IMR-90 (cell line): ENCODE results near the gene CAMSAP3. TPM values are rescaled to one million over a fixed set of nuclear protein-coding genes. Genes with fewer than 3 reads are reported as not detected.

Source experiments
- ATAC-seq: fragments of 200-7000 bp; cut with Tn5 transposase; 2 replicates; pipeline ENCODE4 v1.9.1; 2020; ENCODE audit warnings: low read depth, mild to moderate bottlenecking, moderate library complexity
- BruUV-seq: library from RNA; stranded (reverse); fragments of 400-500 nt; replicated peaks from 2 replicates; lab custom pipeline; 2021; lab: Mats Ljungman, UMichigan
- CTCF ChIA-PET: fragments of 300-600 bp; formaldehyde crosslinking; extraction: SDS; loops from one replicate; lab custom pipeline; 2021; ENCODE audit warnings: antibody characterized with exemption; lab: Yijun Ruan, JAX
- POLR2A ChIA-PET: fragments of 300-600 bp; sonication (Branson Sonifier 250); formaldehyde crosslinking; loops from one replicate; lab custom pipeline; 2022; ENCODE audit warnings: antibody characterized with exemption; ENCODE audit not compliant: unreplicated experiment; lab: Charles Lee
- DNase-seq: peaks from one replicate; pipeline ENCODE4 v3.0.0; 2013
- H2AFZ ChIP-seq: replicated peaks from 2 replicates; pipeline ENCODE3; 2013; ENCODE audit warnings: low read length, mild to moderate bottlenecking; ENCODE audit not compliant: poor library complexity
- H2AK5ac ChIP-seq: 2 replicates; pipeline ENCODE4 v1.6.1; 2013; ENCODE audit warnings: low read depth, low read length, inconsistent platforms
- H2AK9ac ChIP-seq: replicated peaks from 2 replicates; pipeline ENCODE3; 2013; ENCODE audit warnings: mild to moderate bottlenecking, low read depth, low read length, moderate library complexity; ENCODE audit not compliant: poor library complexity
- H2BK120ac ChIP-seq: 2 replicates; pipeline ENCODE4 v1.6.1; 2013; ENCODE audit warnings: low read depth, low read length, inconsistent platforms
- H2BK15ac ChIP-seq: 3 replicates; pipeline ENCODE4 v1.6.1; 2013; ENCODE audit warnings: low read depth, low read length, inconsistent platforms
- H2BK20ac ChIP-seq: 2 replicates; pipeline ENCODE4 v1.6.1; 2013; ENCODE audit warnings: low read depth, mild to moderate bottlenecking, inconsistent platforms, low read length, moderate library complexity
- H2BK5ac ChIP-seq: 2 replicates; pipeline ENCODE4 v1.6.1; 2013; ENCODE audit warnings: mild to moderate bottlenecking, low read depth, low read length, inconsistent platforms; ENCODE audit not compliant: poor library complexity, severe bottlenecking
- H3K14ac ChIP-seq: replicated peaks from 2 replicates; pipeline ENCODE4 v1.6.1; 2013; ENCODE audit warnings: low read depth, low read length, inconsistent platforms
- H3K18ac ChIP-seq: 2 replicates; pipeline ENCODE4 v1.6.1; 2013; ENCODE audit warnings: low read depth, low read length, control low read depth
- H3K23ac ChIP-seq: 2 replicates; pipeline ENCODE4 v1.6.1; 2013; ENCODE audit warnings: low read depth, low read length, inconsistent platforms
- H3K27ac ChIP-seq: 2 replicates; pipeline ENCODE4 v1.5.1; 2013; ENCODE audit warnings: mild to moderate bottlenecking, control low read depth, low read length; ENCODE audit not compliant: insufficient read depth
- H3K27me3 ChIP-seq: 2 replicates; pipeline ENCODE4 v1.6.1; 2013; ENCODE audit warnings: low read length; ENCODE audit not compliant: control insufficient read depth, insufficient read depth
- H3K36me3 ChIP-seq: 2 replicates; pipeline ENCODE4 v1.6.1; 2013; ENCODE audit warnings: low read length, mixed read lengths; ENCODE audit not compliant: control insufficient read depth, insufficient read depth
- H3K4ac ChIP-seq: 2 replicates; pipeline ENCODE4 v1.6.1; 2013; ENCODE audit warnings: low read depth, low read length, inconsistent platforms
- H3K4me1 ChIP-seq: 2 replicates; pipeline ENCODE4 v1.6.1; 2013; ENCODE audit warnings: low read length, mixed read lengths; ENCODE audit not compliant: control insufficient read depth, insufficient read depth
- H3K4me2 ChIP-seq: 2 replicates; pipeline ENCODE4 v1.6.1; 2013; ENCODE audit warnings: low read depth, mild to moderate bottlenecking, control low read depth, low read length, moderate library complexity
- H3K4me3 ChIP-seq: 2 replicates; pipeline ENCODE4 v1.5.1; 2013; ENCODE audit warnings: low read depth, mild to moderate bottlenecking, control low read depth, low read length, moderate library complexity; ENCODE audit not compliant: insufficient read depth
- H3K56ac ChIP-seq: 2 replicates; pipeline ENCODE4 v1.6.1; 2013; ENCODE audit warnings: low read length, inconsistent platforms; ENCODE audit not compliant: insufficient read depth; ENCODE audit errors: extremely low read depth
- H3K79me1 ChIP-seq, 2 experiments: 2 replicates each; pipeline ENCODE4 v1.6.1; 2013; ENCODE audit warnings: low read length in 2 of 2, inconsistent platforms in 1 of 2, low read depth in 1 of 2
- H3K9ac ChIP-seq: 2 replicates; pipeline ENCODE4 v1.6.1; 2013; ENCODE audit warnings: low read depth, low read length, control low read depth
- H3K9me1 ChIP-seq: 2 replicates; pipeline ENCODE4 v1.6.1; 2013; ENCODE audit warnings: low read length, inconsistent platforms; ENCODE audit not compliant: insufficient read depth
- H3K9me3 ChIP-seq: 2 replicates; pipeline ENCODE4 v1.6.1; 2013; ENCODE audit warnings: low read length; ENCODE audit not compliant: control insufficient read depth, insufficient read depth
- H4K20me1 ChIP-seq: 2 replicates; pipeline ENCODE4 v1.6.1; 2013; ENCODE audit warnings: low read length, inconsistent platforms; ENCODE audit not compliant: insufficient read depth
- H4K5ac ChIP-seq: 2 replicates; pipeline ENCODE4 v1.6.1; 2013; ENCODE audit warnings: mild to moderate bottlenecking, low read depth, low read length, control low read depth
- H4K8ac ChIP-seq, 2 experiments: 2 replicates each; pipeline ENCODE4 v1.6.1; 2013; ENCODE audit warnings: low read depth in 2 of 2, low read length in 2 of 2, control low read depth in 1 of 2, inconsistent platforms in 1 of 2
- H4K91ac ChIP-seq: 2 replicates; pipeline ENCODE4 v1.6.1; 2013; ENCODE audit warnings: low read depth, low read length, inconsistent platforms; ENCODE audit not compliant: insufficient read depth
- BHLHE40 ChIP-seq: fragments of 150-350 bp; IDR thresholded peaks from 2 replicates; pipeline ENCODE4 v1.6.1; 2016; ENCODE audit warnings: mild to moderate bottlenecking, low read depth, low read length
- CEBPB ChIP-seq: IDR thresholded peaks from 2 replicates; pipeline ENCODE4 v1.6.1; 2012; ENCODE audit warnings: low read depth, low read length, improper control_type of control experiment
- CHD1 ChIP-seq: IDR thresholded peaks from 2 replicates; pipeline ENCODE4 v1.6.1; 2012; ENCODE audit warnings: low read depth, low read length, improper control_type of control experiment
- FOS ChIP-seq: fragments of 150-350 bp; IDR thresholded peaks from 2 replicates; pipeline ENCODE4 v1.6.1; 2016; ENCODE audit warnings: low read depth, low read length
- MAFK ChIP-seq: IDR thresholded peaks from 2 replicates; pipeline ENCODE4 v1.6.1; 2012; ENCODE audit warnings: low read depth, low read length, improper control_type of control experiment
- MAZ ChIP-seq: IDR thresholded peaks from 2 replicates; pipeline ENCODE4 v1.6.1; 2012; ENCODE audit warnings: low read depth, mild to moderate bottlenecking, low read length, improper control_type of control experiment, moderate library complexity, borderline replicate concordance
- MXI1 ChIP-seq: IDR thresholded peaks from 2 replicates; pipeline ENCODE4 v1.6.1; 2012; ENCODE audit warnings: low read depth, mild to moderate bottlenecking, low read length, moderate library complexity, borderline replicate concordance
- NFE2L2 ChIP-seq: fragments of 150-350 bp; IDR thresholded peaks from 2 replicates; pipeline ENCODE4 v1.6.1; 2016; ENCODE audit warnings: low read depth, mild to moderate bottlenecking, low read length
- POLR2A ChIP-seq: IDR thresholded peaks from 2 replicates; pipeline ENCODE4 v1.6.1; 2012; ENCODE audit warnings: mild to moderate bottlenecking, low read depth, low read length
- RAD21 ChIP-seq: IDR thresholded peaks from 2 replicates; pipeline ENCODE4 v1.6.1; 2012; ENCODE audit warnings: low read length, improper control_type of control experiment
- RCOR1 ChIP-seq: IDR thresholded peaks from 2 replicates; pipeline ENCODE4 v1.6.1; 2012; ENCODE audit warnings: mild to moderate bottlenecking, low read length, improper control_type of control experiment; ENCODE audit not compliant: insufficient replicate concordance
- RFX5 ChIP-seq: IDR thresholded peaks from 2 replicates; pipeline ENCODE4 v1.8.0; 2012; ENCODE audit warnings: low read depth, mild to moderate bottlenecking, low read length, moderate library complexity
- SMC3 ChIP-seq: fragments of 150-350 bp; IDR thresholded peaks from 2 replicates; pipeline ENCODE4 v1.6.1; 2016; ENCODE audit warnings: low read depth, mild to moderate bottlenecking, antibody characterized with exemption, low read length, moderate library complexity
- WGBS, 2 experiments: methylation state at CpG; one replicate each; pipeline versions ENCODE4 v1.1.5 to v1.1.7; 2013; ENCODE audit warnings: missing lambda C conversion rate in 2 of 2; ENCODE audit not compliant: insufficient read length in 1 of 2; ENCODE audit errors: extremely low coverage in 2 of 2; 5-methylcytosine and 5-hydroxymethylcytosine counted together
- dilution Hi-C: fragments of 300-500 bp; cut with HindIII; formaldehyde crosslinking; loops from one replicate; pipeline ENCODE4 v1.14.3; 2018; ENCODE audit warnings: low sequenced_read_pairs; ENCODE audit not compliant: unreplicated experiment
- in situ Hi-C: fragments of 300-500 bp; cut with MboI; formaldehyde crosslinking; loops from 3 replicates; pipeline ENCODE4 v1.14.3; 2019; ENCODE audit warnings: low sequenced_read_pairs, inconsistent platforms, mixed read lengths
- intact Hi-C: fragments of 100-400 bp; cut with micrococcal nuclease; formaldehyde crosslinking; loops from 2 replicates; pipeline ENCODE4 v1.10.0; 2022
- polyA plus RNA-seq, 3 experiments: library from polyadenylated mRNA; depleted of rRNA; stranded (reverse); fragments of >200 nt; gene quantifications; 2 replicates each; pipeline ENCODE4 v1.2.3, GENCODE V29; 2012; ENCODE audit warnings: low replicate concordance in 1 of 3
- total RNA-seq: library from RNA; depleted of rRNA; stranded (reverse); fragments of >200 nt; gene quantifications from 2 replicates; pipeline ENCODE4 v1.2.3, GENCODE V29; 2012
- TF ChIP-seq, protein P1 (sequence below): fragments of 150-350 bp; IDR thresholded peaks from 2 replicates; pipeline ENCODE4 v1.6.1; 2016; ENCODE audit warnings: low read depth, mild to moderate bottlenecking, low read length, moderate library complexity, borderline replicate concordance
- TF ChIP-seq, protein P2 (sequence below): fragments of 150-350 bp; IDR thresholded peaks from 2 replicates; pipeline ENCODE4 v1.6.1; 2017; ENCODE audit warnings: mild to moderate bottlenecking, antibody characterized with exemption, low read length, low read depth
- TF ChIP-seq, protein P3 (sequence below): conservative IDR thresholded peaks from 2 replicates; pipeline ENCODE4 v1.5.1; 2012; ENCODE audit warnings: mild to moderate bottlenecking, low read depth, low read length, improper control_type of control experiment

Gene CAMSAP3
- total and polyA plus RNA-seq, 2 of the 4 experiments (the other 2 are of a cell fraction): not detected

DNA sequence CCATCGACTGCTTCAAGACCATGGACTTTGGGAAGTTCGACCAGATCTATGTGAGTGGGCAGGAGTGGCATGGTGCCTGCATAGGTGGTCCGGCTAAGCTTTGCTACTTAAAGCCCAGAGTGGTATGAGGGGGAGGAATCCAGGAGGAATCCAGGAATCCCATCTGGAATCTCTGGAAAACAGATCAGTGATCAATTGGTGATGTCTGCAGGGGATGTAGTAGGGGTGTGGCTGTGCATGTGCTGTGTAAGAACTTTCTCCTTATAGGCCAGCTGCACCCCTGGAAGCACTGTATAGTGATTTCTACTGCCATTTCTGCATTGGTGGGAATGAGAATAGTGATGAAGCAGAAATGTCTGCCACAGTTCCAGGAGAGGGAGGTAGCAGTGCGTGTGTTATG, 36.6 kb upstream of the CAMSAP3 start:
- dilution Hi-C loops: no loop called here
- H2AK5ac ChIP-seq: no peak overlapping the region

More for the DNA sequence above, 36.6 kb upstream of the CAMSAP3 start:
- Histone ChIP-seq H4K91ac (no peak overlapping the region), H3K18ac (no peak overlapping the region), H3K4me2 (no peak overlapping the region), H3K56ac (no peak overlapping the region), H3K4ac (no peak overlapping the region), H2BK20ac (no peak overlapping the region), H3K14ac (no peak overlapping the region), H2BK5ac (no peak overlapping the region), H2AFZ (no peak overlapping the region), H3K23ac (no peak overlapping the region), H3K9me1 (0 out of 2 replicates have a peak, but pooled peaks cover 3% of the 10 kb centered on the region), H2BK120ac (no peak overlapping the region), H4K5ac (no peak overlapping the region), H3K4me3 (no peak overlapping the region), H3K36me3 (peaks cover 58% of the 10 kb centered on the region), H2BK15ac (no peak overlapping the region), H2AK9ac (no peak overlapping the region), H4K8ac (no peak overlapping the region), H3K9me3 (no peaks in the 10 kb centered on the region), H3K27me3 (no peaks in the 10 kb centered on the region), H3K79me1 (no peaks in the 10 kb centered on the region), H4K20me1 (no peaks in the 10 kb centered on the region), H3K4me1 (no peaks in the 10 kb centered on the region), H3K27ac (no peak overlapping the region), H3K9ac (no peak overlapping the region)
- in situ Hi-C loops (no loop called here), intact Hi-C loops (no loop called here)
- no peak for ATAC-seq
- TF ChIP-seq FOS: no peak
- TF ChIP-seq MXI1: no peak
- TF ChIP-seq CEBPB: no peak
- no peak for TF ChIP-seq BHLHE40
- TF ChIP-seq, protein P1, sequence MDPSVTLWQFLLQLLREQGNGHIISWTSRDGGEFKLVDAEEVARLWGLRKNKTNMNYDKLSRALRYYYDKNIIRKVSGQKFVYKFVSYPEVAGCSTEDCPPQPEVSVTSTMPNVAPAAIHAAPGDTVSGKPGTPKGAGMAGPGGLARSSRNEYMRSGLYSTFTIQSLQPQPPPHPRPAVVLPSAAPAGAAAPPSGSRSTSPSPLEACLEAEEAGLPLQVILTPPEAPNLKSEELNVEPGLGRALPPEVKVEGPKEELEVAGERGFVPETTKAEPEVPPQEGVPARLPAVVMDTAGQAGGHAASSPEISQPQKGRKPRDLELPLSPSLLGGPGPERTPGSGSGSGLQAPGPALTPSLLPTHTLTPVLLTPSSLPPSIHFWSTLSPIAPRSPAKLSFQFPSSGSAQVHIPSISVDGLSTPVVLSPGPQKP: no peak
- TF ChIP-seq, protein P2, sequence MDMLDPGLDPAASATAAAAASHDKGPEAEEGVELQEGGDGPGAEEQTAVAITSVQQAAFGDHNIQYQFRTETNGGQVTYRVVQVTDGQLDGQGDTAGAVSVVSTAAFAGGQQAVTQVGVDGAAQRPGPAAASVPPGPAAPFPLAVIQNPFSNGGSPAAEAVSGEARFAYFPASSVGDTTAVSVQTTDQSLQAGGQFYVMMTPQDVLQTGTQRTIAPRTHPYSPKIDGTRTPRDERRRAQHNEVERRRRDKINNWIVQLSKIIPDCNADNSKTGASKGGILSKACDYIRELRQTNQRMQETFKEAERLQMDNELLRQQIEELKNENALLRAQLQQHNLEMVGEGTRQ: no peak
- TF ChIP-seq, protein P3, sequence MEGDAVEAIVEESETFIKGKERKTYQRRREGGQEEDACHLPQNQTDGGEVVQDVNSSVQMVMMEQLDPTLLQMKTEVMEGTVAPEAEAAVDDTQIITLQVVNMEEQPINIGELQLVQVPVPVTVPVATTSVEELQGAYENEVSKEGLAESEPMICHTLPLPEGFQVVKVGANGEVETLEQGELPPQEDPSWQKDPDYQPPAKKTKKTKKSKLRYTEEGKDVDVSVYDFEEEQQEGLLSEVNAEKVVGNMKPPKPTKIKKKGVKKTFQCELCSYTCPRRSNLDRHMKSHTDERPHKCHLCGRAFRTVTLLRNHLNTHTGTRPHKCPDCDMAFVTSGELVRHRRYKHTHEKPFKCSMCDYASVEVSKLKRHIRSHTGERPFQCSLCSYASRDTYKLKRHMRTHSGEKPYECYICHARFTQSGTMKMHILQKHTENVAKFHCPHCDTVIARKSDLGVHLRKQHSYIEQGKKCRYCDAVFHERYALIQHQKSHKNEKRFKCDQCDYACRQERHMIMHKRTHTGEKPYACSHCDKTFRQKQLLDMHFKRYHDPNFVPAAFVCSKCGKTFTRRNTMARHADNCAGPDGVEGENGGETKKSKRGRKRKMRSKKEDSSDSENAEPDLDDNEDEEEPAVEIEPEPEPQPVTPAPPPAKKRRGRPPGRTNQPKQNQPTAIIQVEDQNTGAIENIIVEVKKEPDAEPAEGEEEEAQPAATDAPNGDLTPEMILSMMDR: no peak
- TF ChIP-seq NFE2L2: no peak
- no peak for TF ChIP-seq CHD1
- TF ChIP-seq POLR2A: no peak
- no peak for TF ChIP-seq RCOR1
- no peak for TF ChIP-seq MAZ
- no peak for TF ChIP-seq SMC3
- no peak for TF ChIP-seq RFX5
- TF ChIP-seq RAD21: no peak
- no peak for TF ChIP-seq MAFK
- DNase-seq: no peak
- 12% methylated on average over 2 of the region's 4 CpGs; no CpG with 5 or more reads in 1 of the 2 experiments for WGBS, 2 experiments
- ChIA-PET CTCF (interaction anchor here (1.3 kb wide), 1 partner anchor 14 kb away, joined by 3 read pairs; no protein-coding TSS in a partner anchor), POLR2A (no interaction called here)
- no TSS peak for BruUV-seq
